HG02571 (cell line): ENCODE results near the gene BSG.
A peak's percentile ranks its signal among the peaks of the same experiment; 100 is the strongest.
"Not testable (repeated sequence)": the region's sequence is repeated elsewhere in the genome, so short reads cannot be mapped to it uniquely, and the experiment has no call there.

ENCODE experiments used
- ATAC-seq: cut with Tn5 transposase; IDR thresholded peaks from one replicate; pipeline ENCODE4 v1.9.1; 2021; ENCODE audit warnings: mild to moderate bottlenecking, moderate library complexity; ENCODE audit not compliant: unreplicated experiment

The BSG gene

GRCh38 chr19:617551-618246 lies 45.3 kb downstream of the BSG start:
- no peak for ATAC-seq

- ATAC-seq = no peak
These were observed 45.8 kb downstream of the BSG start for GRCh38 chr19:618247-618619.

GRCh38 chr19:618674-619285 lies 46.4 kb downstream of the BSG start:
- no peak for ATAC-seq

- no peak for ATAC-seq
These were observed 47.0 kb downstream of the BSG start for GRCh38 chr19:619286-620002.

- ATAC-seq = no peak
These were observed 47.9 kb downstream of the BSG start for GRCh38 chr19:620166-620862.

- not testable (repeated sequence) for ATAC-seq
These were observed 48.8 kb downstream of the BSG start for GRCh38 chr19:621191-621590.

- no peak for ATAC-seq
These were observed 49.4 kb downstream of the BSG start for GRCh38 chr19:621819-622218.

- ATAC-seq = no peak
These were observed 50.3 kb downstream of the BSG start for GRCh38 chr19:622666-623065.

- no peak for ATAC-seq
These were observed 51.0 kb downstream of the BSG start for GRCh38 chr19:623175-623916.

GRCh38 chr19:623974-624373 lies 51.6 kb downstream of the BSG start:
- no peak for ATAC-seq

- no peak for ATAC-seq
These were observed 52.2 kb downstream of the BSG start for GRCh38 chr19:624433-625109.

GRCh38 chr19:625257-625656 lies 52.9 kb downstream of the BSG start:
- no peak for ATAC-seq

- ATAC-seq = not testable (repeated sequence)
These were observed 54.2 kb downstream of the BSG start for GRCh38 chr19:626566-626965.

- no peak for ATAC-seq
These were observed 55.8 kb downstream of the BSG start for GRCh38 chr19:628168-628567.

- not testable (repeated sequence) for ATAC-seq
These were observed 57.1 kb downstream of the BSG start for GRCh38 chr19:629515-629914.

GRCh38 chr19:629961-630714 lies 57.7 kb downstream of the BSG start:
- ATAC-seq = no peak

- ATAC-seq = peak; percentile 19
These were observed 60.2 kb downstream of the BSG start for GRCh38 chr19:632579-633067.
